ENCODE measurements around the gene FKBP15. TPM values are rescaled to one million over a fixed set of nuclear protein-coding genes. Genes with fewer than 3 reads are reported as not detected.

Gene FKBP15
- total RNA-seq, 1 experiment from 2014 or later: 26.3 TPM

DNA sequence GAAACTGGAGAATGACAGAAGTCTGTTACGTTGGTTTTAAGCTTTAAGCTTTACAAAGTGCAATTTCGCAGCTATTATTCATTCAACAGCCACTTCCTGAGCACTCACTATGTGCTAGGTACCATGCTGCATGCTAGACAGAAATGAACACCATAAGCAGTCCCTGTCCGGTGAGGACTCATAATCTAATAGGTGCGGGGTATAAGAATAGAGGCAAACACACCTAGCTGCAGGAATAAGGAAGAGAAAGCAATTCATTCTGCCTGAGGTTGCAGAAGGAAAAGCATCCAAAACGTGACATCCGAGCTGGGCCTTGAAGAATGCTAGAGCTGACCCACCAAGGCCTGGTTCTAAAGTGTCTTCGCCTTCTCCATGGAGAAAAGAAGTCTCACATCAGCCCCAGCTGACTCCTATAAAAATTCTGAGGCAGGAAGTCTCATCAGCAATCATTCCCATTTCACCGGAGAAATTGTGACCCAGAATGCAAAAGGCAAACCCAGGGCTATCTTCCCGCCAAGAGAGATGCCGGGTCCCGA, 542 bp downstream of the FKBP15 start:
- Histone ChIP-seq H3K36me3 (peaks cover 11% of the 10 kb centered on the region; the same call in 1 of the 2 replicates), H3K27ac (peak overlapping the region; percentile 62), H3K4me1 (peaks cover 9% of the 10 kb centered on the region), H3K9me3 (replicated peaks) (no peaks in the 10 kb centered on the region), H3K27me3 (no peaks in the 10 kb centered on the region), H3K4me3 (peak overlapping the region; percentile 94)
- DNase-seq: no peak

DNA sequence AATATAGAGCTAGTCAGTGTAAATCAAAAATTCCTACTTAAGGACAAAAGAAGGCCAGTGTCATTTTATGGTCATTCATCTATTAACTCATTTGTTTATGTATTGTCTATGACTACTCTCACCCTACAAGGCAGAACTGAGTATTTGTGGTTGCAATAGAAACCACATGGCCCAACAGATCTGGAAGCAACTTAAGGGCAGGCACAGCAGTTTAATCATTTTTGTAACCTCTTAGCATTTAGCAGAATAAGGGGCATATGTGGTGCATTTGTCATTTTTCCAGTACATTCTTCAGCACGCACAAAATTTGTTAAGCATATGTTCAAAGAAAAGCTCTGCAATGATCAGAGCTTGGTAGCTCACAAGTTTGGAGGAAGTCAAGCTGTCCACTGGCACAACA, 1.1 kb downstream of the FKBP15 start:
- no peak for DNase-seq
- Histone ChIP-seq H3K36me3 (peaks cover 7% of the 10 kb centered on the region; the same call in 1 of the 2 replicates), H3K27ac (no peak overlapping the region), H3K9me3 (replicated peaks) (no peaks in the 10 kb centered on the region), H3K27me3 (no peaks in the 10 kb centered on the region), H3K4me1 (peaks cover 9% of the 10 kb centered on the region), H3K4me3 (peak overlapping the region; percentile 94)

GRCh38 chr9:113219186-113219936, 1.7 kb downstream of the FKBP15 start:
- H3K27me3 ChIP-seq: no peaks in the 10 kb centered on the region
- peaks cover 7% of the 10 kb centered on the region; the same call in 1 of the 2 replicates for H3K36me3 ChIP-seq
- H3K4me3 ChIP-seq: no peak overlapping the region
- H3K27ac ChIP-seq: no peak overlapping the region
- H3K9me3 ChIP-seq (replicated peaks): no peaks in the 10 kb centered on the region
- DNase-seq: no peak
- peaks cover 9% of the 10 kb centered on the region for H3K4me1 ChIP-seq

- H3K27ac ChIP-seq: no peak overlapping the region
- no peak overlapping the region for H3K4me3 ChIP-seq
- no peak for DNase-seq
- H3K4me1 ChIP-seq: peaks cover 9% of the 10 kb centered on the region
- peaks cover 14% of the 10 kb centered on the region; the same call in 1 of the 2 replicates for H3K36me3 ChIP-seq
- H3K27me3 ChIP-seq: no peaks in the 10 kb centered on the region
- no peaks in the 10 kb centered on the region for H3K9me3 ChIP-seq (replicated peaks)
Measured at GRCh38 chr9:113216406-113216805, 4.7 kb downstream of the FKBP15 start.

DNA sequence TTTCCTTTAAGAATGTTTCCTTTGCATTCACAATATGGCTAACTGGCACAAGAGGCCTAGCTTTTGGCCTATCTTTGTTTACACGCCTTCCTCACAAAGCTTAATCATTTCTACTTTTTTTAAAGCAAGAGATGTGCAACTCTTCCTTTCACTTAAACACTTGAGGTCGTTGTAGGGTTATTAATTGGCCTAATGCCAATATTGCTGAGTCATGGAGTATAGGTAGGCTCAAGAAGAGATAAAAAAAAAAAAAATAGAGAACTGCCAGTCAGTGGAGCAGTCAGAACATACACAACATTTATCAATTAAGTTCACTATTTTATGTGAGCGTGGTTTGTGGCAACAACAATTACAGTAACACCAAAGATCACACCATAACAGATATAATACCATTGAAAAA, 5.9 kb downstream of the FKBP15 start:
- H3K27me3 ChIP-seq: no peaks in the 10 kb centered on the region
- peaks cover 8% of the 10 kb centered on the region for H3K4me1 ChIP-seq
- H3K9me3 ChIP-seq (replicated peaks): no peaks in the 10 kb centered on the region
- H3K4me3 ChIP-seq: no peak overlapping the region
- H3K36me3 ChIP-seq: peaks cover 14% of the 10 kb centered on the region; the same call in 1 of the 2 replicates
- H3K27ac ChIP-seq: no peak overlapping the region
- DNase-seq: peak in 1 of 2 experiments; percentile 12

GRCh38 chr9:113210815-113211214, 10.3 kb downstream of the FKBP15 start:
- Histone ChIP-seq H3K9me3 (replicated peaks) (no peaks in the 10 kb centered on the region), H3K27me3 (no peaks in the 10 kb centered on the region), H3K27ac (no peak overlapping the region), H3K4me1 (no peaks in the 10 kb centered on the region), H3K4me3 (no peak overlapping the region), H3K36me3 (peaks cover 39% of the 10 kb centered on the region)
- DNase-seq: no peak

DNA sequence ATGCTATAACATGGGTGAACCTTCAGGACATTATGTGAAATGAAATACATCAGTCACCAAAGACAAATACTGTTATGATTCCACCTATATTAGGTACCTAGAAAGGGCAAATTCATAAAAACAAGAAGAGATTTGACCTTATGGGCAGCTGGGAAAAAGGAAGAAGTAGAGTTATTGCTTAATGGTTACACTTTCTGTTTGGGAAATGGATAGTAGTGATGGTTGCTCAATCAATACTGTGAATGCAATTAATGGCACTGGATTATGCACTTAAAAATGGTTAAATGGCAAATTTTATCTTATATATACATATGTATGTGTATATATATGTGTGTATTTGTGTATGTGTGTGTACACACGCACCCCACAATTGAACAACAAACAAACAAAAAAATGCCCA, 15.2 kb downstream of the FKBP15 start:
- no peaks in the 10 kb centered on the region for H3K27me3 ChIP-seq
- H3K9me3 ChIP-seq (replicated peaks): no peaks in the 10 kb centered on the region
- H3K4me1 ChIP-seq: no peaks in the 10 kb centered on the region
- no peak overlapping the region for H3K4me3 ChIP-seq
- no peak overlapping the region for H3K27ac ChIP-seq
- H3K36me3 ChIP-seq: peaks cover 54% of the 10 kb centered on the region
- DNase-seq: no peak

- peaks cover 54% of the 10 kb centered on the region for H3K36me3 ChIP-seq
- H3K4me1 ChIP-seq: no peaks in the 10 kb centered on the region
- H3K9me3 ChIP-seq (replicated peaks): no peaks in the 10 kb centered on the region
- H3K4me3 ChIP-seq: no peak overlapping the region
- H3K27ac ChIP-seq: no peak overlapping the region
- no peak for DNase-seq
- H3K27me3 ChIP-seq: no peaks in the 10 kb centered on the region
Measured at GRCh38 chr9:113205432-113205831, 15.6 kb downstream of the FKBP15 start.

DNA sequence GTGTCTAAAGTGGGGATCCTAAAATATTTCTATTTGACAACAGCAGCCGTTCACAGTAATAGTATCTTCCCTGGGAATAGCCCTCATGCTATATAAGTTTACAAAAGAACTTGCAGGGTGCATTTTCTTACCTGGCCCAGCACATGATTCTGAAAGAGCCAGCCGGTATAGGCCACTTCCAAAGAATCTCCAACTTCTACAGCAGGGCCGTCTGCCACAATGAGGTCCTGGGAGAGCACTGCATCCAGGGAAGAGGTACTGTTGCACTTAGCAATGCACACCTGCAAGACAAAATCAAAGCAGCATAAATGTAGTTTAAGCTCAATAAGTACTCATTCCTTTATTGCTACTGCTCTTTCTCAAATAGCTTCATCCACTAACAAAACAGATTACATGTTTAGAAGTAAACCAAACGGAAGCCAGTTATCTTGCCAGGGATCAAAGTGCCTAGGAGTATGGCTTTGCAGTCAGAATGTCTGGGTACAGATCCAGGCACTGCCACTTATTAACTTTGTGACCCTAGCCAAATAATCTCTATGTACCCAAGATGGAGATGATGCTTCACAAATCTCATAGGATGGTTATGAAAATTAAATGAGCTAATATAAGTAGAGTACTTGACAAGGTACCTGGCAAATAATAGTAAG, 21.3 kb downstream of the FKBP15 start:
- Histone ChIP-seq H3K27ac (no peak overlapping the region), H3K36me3 (peaks cover 62% of the 10 kb centered on the region), H3K4me3 (no peak overlapping the region), H3K27me3 (no peaks in the 10 kb centered on the region), H3K4me1 (no peaks in the 10 kb centered on the region), H3K9me3 (replicated peaks) (no peaks in the 10 kb centered on the region)
- no peak for DNase-seq

DNA sequence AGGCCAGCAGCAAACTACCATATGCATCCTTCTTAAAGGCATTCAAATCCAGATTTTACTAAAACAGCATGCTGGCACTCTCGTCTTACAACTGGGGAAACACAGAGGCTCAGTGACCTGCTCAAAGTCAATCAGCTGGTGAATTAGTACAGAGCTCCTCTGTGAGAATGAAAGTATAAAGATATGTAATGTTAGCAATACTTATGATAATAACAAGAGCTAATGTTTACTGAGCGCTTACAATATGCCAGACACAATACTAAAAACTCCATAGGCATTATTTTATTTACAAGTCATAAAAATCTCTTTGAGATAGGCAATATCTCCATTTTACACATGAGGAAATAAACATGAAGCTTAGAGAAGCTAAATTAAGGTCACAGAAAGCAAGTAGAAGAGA, 28.6 kb downstream of the FKBP15 start:
- no peak for DNase-seq
- Histone ChIP-seq H3K27ac (no peak overlapping the region), H3K27me3 (no peaks in the 10 kb centered on the region), H3K4me3 (no peak overlapping the region), H3K9me3 (replicated peaks) (no peaks in the 10 kb centered on the region), H3K36me3 (peaks cover 45% of the 10 kb centered on the region), H3K4me1 (no peaks in the 10 kb centered on the region)

DNA sequence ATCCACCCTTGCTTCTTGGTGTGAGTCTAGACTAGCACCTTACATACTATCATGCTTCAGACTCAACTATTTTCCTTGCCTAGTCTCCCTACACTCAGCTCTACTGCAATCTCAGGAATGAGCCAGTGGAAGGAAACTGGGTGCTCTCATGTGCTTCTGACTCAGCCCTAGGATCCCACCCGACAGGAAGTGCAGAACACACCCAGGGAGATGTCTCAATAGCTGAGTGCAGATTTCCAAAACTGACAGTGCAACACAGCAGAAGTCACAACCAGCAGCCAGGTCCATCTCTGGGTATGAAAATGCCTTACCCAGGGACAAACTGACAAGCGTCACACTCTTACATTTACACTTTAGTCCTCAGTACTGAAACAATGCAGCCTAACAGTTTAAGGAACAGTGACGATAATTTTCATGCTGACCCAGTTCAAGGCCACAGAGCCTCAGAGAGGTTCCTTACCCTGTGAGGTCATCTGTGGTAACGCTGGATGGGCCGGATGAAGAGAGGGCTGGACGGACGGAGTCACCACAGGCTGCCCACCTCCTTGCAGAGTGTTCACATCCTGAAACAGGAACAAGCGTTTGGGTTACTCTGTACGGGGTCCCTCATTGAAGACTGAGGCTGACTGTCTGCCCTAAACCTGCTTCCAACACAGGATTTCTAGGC, 33.0 kb downstream of the FKBP15 start:
- H3K9me3 ChIP-seq (replicated peaks): no peaks in the 10 kb centered on the region
- H3K27me3 ChIP-seq: no peaks in the 10 kb centered on the region
- no peak overlapping the region for H3K4me3 ChIP-seq
- H3K4me1 ChIP-seq: no peaks in the 10 kb centered on the region
- H3K27ac ChIP-seq: no peak overlapping the region
- peaks cover 49% of the 10 kb centered on the region for H3K36me3 ChIP-seq
- no peak for DNase-seq

- H3K9me3 ChIP-seq (replicated peaks): no peaks in the 10 kb centered on the region
Measured at GRCh38 chr9:113186137-113186755, 34.8 kb downstream of the FKBP15 start.

GRCh38 chr9:113185271-113185670, 35.8 kb downstream of the FKBP15 start:
- Histone ChIP-seq H3K4me3 (no peak overlapping the region), H3K36me3 (peaks cover 57% of the 10 kb centered on the region), H3K27me3 (no peaks in the 10 kb centered on the region), H3K27ac (no peak overlapping the region), H3K4me1 (no peaks in the 10 kb centered on the region), H3K9me3 (replicated peaks) (no peaks in the 10 kb centered on the region)
- no peak for DNase-seq

More at GRCh38 chr9:113186137-113186755, 34.8 kb downstream of the FKBP15 start:
- Histone ChIP-seq H3K36me3 (peaks cover 55% of the 10 kb centered on the region), H3K4me1 (no peaks in the 10 kb centered on the region), H3K27ac (no peak overlapping the region), H3K27me3 (no peaks in the 10 kb centered on the region), H3K4me3 (no peak overlapping the region)
- DNase-seq: no peak

- Histone ChIP-seq H3K9me3 (replicated peaks) (no peaks in the 10 kb centered on the region), H3K27me3 (no peaks in the 10 kb centered on the region), H3K36me3 (peaks cover 51% of the 10 kb centered on the region), H3K4me3 (no peak overlapping the region), H3K27ac (no peak overlapping the region), H3K4me1 (no peaks in the 10 kb centered on the region)
- no peak for DNase-seq
Measured at GRCh38 chr9:113184539-113184938, 36.5 kb downstream of the FKBP15 start.

All from SJCRH30 (cell line).